H1 (cell line): ENCODE data around the gene ZNF575. TPM values are rescaled to one million over a fixed set of nuclear protein-coding genes. Genes with fewer than 3 reads are reported as not detected.

ENCODE experiments used
- CTCF ChIA-PET: fragments of 300-600 bp; sonication (Branson Sonifier 250); formaldehyde crosslinking; loops from one replicate; lab custom pipeline; 2021; ENCODE audit not compliant: partially characterized antibody; lab: Charles Lee
- POLR2A ChIA-PET: fragments of 300-600 bp; sonication (Branson Sonifier 250); formaldehyde crosslinking; loops from one replicate; lab custom pipeline; 2021; ENCODE audit warnings: inconsistent platforms; ENCODE audit not compliant: partially characterized antibody; lab: Charles Lee
- DNase-seq, 2 experiments: peaks; one replicate each; pipeline versions ENCODE4 v3.0.0 to v3.0.0-alpha.2; 2010 to 2022; ENCODE audit warnings: low spot score in 2 of 2, low read depth in 1 of 2, mixed read lengths in 1 of 2
- FAIRE-seq: peaks from 2 replicates; lab custom pipeline; 2011; peaks lifted over from hg19 to GRCh38; lab: Jason Lieb, UNC
- H2AFZ ChIP-seq: 2 replicates; pipeline ENCODE4 v1.8.1; 2012; ENCODE audit warnings: low read length, inconsistent platforms
- H2AK5ac ChIP-seq: 2 replicates; pipeline ENCODE4 v1.6.1; 2013; ENCODE audit warnings: low read depth, low read length
- H2BK120ac ChIP-seq: replicated peaks from 2 replicates; pipeline ENCODE3; 2013; ENCODE audit warnings: low read depth, low read length, inconsistent platforms
- H2BK12ac ChIP-seq: 2 replicates; pipeline ENCODE4 v1.6.1; 2013; ENCODE audit warnings: low read depth, low read length
- H2BK15ac ChIP-seq: 2 replicates; pipeline ENCODE4 v1.6.1; 2013; ENCODE audit warnings: low read length
- H2BK20ac ChIP-seq: 2 replicates; pipeline ENCODE4 v1.6.1; 2013; ENCODE audit warnings: low read length
- H2BK5ac ChIP-seq: 2 replicates; pipeline ENCODE4 v1.6.1; 2013; ENCODE audit warnings: low read depth, low read length
- H3K14ac ChIP-seq: 2 replicates; pipeline ENCODE4 v1.6.1; 2013; ENCODE audit warnings: inconsistent platforms; ENCODE audit not compliant: insufficient read length
- H3K18ac ChIP-seq: 2 replicates; pipeline ENCODE4 v1.6.1; 2013; ENCODE audit warnings: low read length; ENCODE audit errors: extremely low read depth
- H3K23ac ChIP-seq: 2 replicates; pipeline ENCODE4 v1.6.1; 2013; ENCODE audit warnings: inconsistent platforms; ENCODE audit not compliant: insufficient read length
- H3K23me2 ChIP-seq: 2 replicates; pipeline ENCODE4 v1.6.1; 2013; ENCODE audit warnings: low read depth, low read length
- H3K27ac ChIP-seq: 2 replicates; pipeline ENCODE4 v1.6.1; 2011; ENCODE audit warnings: low read depth, low read length, inconsistent platforms
- H3K27me3 ChIP-seq, 4 experiments: replicated peaks in 1 of 4; 1 replicate in 1 of 4; 2 replicates in 3 of 4; pipeline versions ENCODE4 v1.6.1 to v1.8.1; 2011 to 2013; ENCODE audit warnings: low read length in 3 of 4, mild to moderate bottlenecking in 3 of 4, inconsistent platforms in 2 of 4, mixed read lengths in 2 of 4, moderate library complexity in 1 of 4; ENCODE audit not compliant: control insufficient read depth in 3 of 4, insufficient read depth in 3 of 4; ENCODE audit errors: extremely low read depth in 1 of 4
- H3K36me3 ChIP-seq, 4 experiments: 2 replicates each; pipeline versions ENCODE4 v1.6.1 to v1.8.1; 2011 to 2013; ENCODE audit warnings: mild to moderate bottlenecking in 4 of 4, low read length in 3 of 4, moderate library complexity in 2 of 4, control low read depth in 1 of 4, inconsistent platforms in 1 of 4; ENCODE audit not compliant: insufficient read depth in 4 of 4, control insufficient read depth in 2 of 4
- H3K4ac ChIP-seq: replicated peaks from 2 replicates; pipeline ENCODE3; 2013; ENCODE audit warnings: low read length, low read depth, mixed read lengths, inconsistent platforms; ENCODE audit not compliant: insufficient read length
- H3K4me1 ChIP-seq, 4 experiments: replicated peaks in 1 of 4; 1 replicate in 1 of 4; 2 replicates in 3 of 4; pipeline versions ENCODE4 v1.6.1 to v1.8.1; 2011 to 2013; ENCODE audit warnings: low read length in 3 of 4, inconsistent platforms in 2 of 4, mixed read lengths in 1 of 4; ENCODE audit not compliant: insufficient read depth in 4 of 4, control insufficient read depth in 3 of 4
- H3K4me2 ChIP-seq, 2 experiments: 2 replicates each; pipeline versions ENCODE4 v1.6.1 to v1.8.1; 2011 to 2013; ENCODE audit warnings: low read depth in 2 of 2, low read length in 2 of 2, control low read depth in 1 of 2, inconsistent platforms in 1 of 2, mild to moderate bottlenecking in 1 of 2; ENCODE audit not compliant: insufficient read depth in 1 of 2
- H3K4me3 ChIP-seq, 4 experiments: fragments of 200-600, 300-600 bp in 1 of 4; sonication (generic), shearing (Covaris generic), sonication (Bioruptor Twin) in 1 of 4; 2 replicates each; pipeline versions ENCODE4 v1.5.1 to v1.8.1; 2011 to 2016; ENCODE audit warnings: low read length in 4 of 4, low read depth in 3 of 4, control low read depth in 2 of 4, inconsistent platforms in 2 of 4, mild to moderate bottlenecking in 2 of 4, mixed read lengths in 1 of 4, moderate library complexity in 1 of 4; ENCODE audit not compliant: insufficient read depth in 2 of 4; ENCODE audit errors: extremely low read depth in 1 of 4
- H3K56ac ChIP-seq: replicated peaks from 2 replicates; pipeline ENCODE3; 2013; ENCODE audit warnings: low read depth, mild to moderate bottlenecking, mixed read lengths, low read length, inconsistent platforms; ENCODE audit not compliant: insufficient read length
- H3K79me1 ChIP-seq: 2 replicates; pipeline ENCODE4 v1.6.1; 2013; ENCODE audit warnings: low read depth, low read length, control low read depth
- H3K79me2 ChIP-seq, 2 experiments: 2 replicates each; pipeline versions ENCODE4 v1.6.1 to v1.8.1; 2012 to 2013; ENCODE audit warnings: low read length in 2 of 2, mild to moderate bottlenecking in 2 of 2, inconsistent platforms in 1 of 2; ENCODE audit not compliant: insufficient read depth in 2 of 2, control insufficient read depth in 1 of 2
- H3K9ac ChIP-seq, 4 experiments: replicated peaks in 1 of 4; 1 replicate in 1 of 4; 2 replicates in 3 of 4; pipeline versions ENCODE4 v1.6.1 to v1.8.1; 2011 to 2013; ENCODE audit warnings: low read depth in 3 of 4, low read length in 3 of 4, control low read depth in 2 of 4, mild to moderate bottlenecking in 2 of 4, moderate library complexity in 2 of 4, inconsistent platforms in 1 of 4; ENCODE audit errors: extremely low read depth in 1 of 4
- H3K9me3 ChIP-seq, 2 experiments: 2 replicates each; pipeline versions ENCODE4 v1.6.1 to v1.8.1; 2012 to 2013; ENCODE audit warnings: mild to moderate bottlenecking in 2 of 2, moderate library complexity in 2 of 2, control low read depth in 1 of 2, inconsistent platforms in 1 of 2, low read depth in 1 of 2, low read length in 1 of 2, mixed read lengths in 1 of 2; ENCODE audit not compliant: insufficient read depth in 2 of 2
- H4K20me1 ChIP-seq, 2 experiments: replicated peaks in 1 of 2; 2 replicates each; pipeline versions ENCODE3 to v1.8.1; 2011 to 2013; ENCODE audit warnings: inconsistent platforms in 2 of 2, low read length in 2 of 2, mild to moderate bottlenecking in 1 of 2; ENCODE audit not compliant: insufficient read depth in 2 of 2, control insufficient read depth in 1 of 2
- H4K5ac ChIP-seq: 2 replicates; pipeline ENCODE4 v1.6.1; 2013; ENCODE audit warnings: low read length, low read depth, mixed read lengths, inconsistent platforms; ENCODE audit not compliant: insufficient read length
- H4K8ac ChIP-seq: 2 replicates; pipeline ENCODE4 v1.8.0; 2013; ENCODE audit warnings: mild to moderate bottlenecking, moderate library complexity, low read length, inconsistent platforms; ENCODE audit not compliant: insufficient read depth; ENCODE audit errors: extremely low read depth
- H4K91ac ChIP-seq: replicated peaks from 2 replicates; pipeline ENCODE3; 2013; ENCODE audit warnings: low read length, mixed read lengths, inconsistent platforms; ENCODE audit not compliant: insufficient read length
- BACH1 ChIP-seq: IDR thresholded peaks from 2 replicates; pipeline ENCODE4 v1.6.1; 2012; ENCODE audit warnings: low read length, improper control_type of control experiment
- CBX5 ChIP-seq: fragments of 300-800, 300-1000 bp; sonication (generic); IDR thresholded peaks from 2 replicates; pipeline ENCODE4 v1.7.1; 2016; ENCODE audit warnings: antibody characterized with exemption, low read length, low read depth
- CHD2 ChIP-seq: IDR thresholded peaks from 2 replicates; pipeline ENCODE4 v1.6.1; 2012; ENCODE audit warnings: low read length, improper control_type of control experiment
- FOSL1 ChIP-seq: IDR thresholded peaks from 2 replicates; pipeline ENCODE4 v1.6.1; 2011; ENCODE audit warnings: mild to moderate bottlenecking, low read depth, low read length, moderate library complexity; ENCODE audit not compliant: insufficient read depth
- GABPA ChIP-seq: IDR thresholded peaks from 2 replicates; pipeline ENCODE4 v1.6.1; 2011; ENCODE audit warnings: mild to moderate bottlenecking, low read length, moderate library complexity, borderline replicate concordance; ENCODE audit not compliant: insufficient read depth
- HDAC6 ChIP-seq: IDR thresholded peaks from one replicate; pipeline ENCODE4 v1.7.1; 2012; ENCODE audit warnings: low read depth, mild to moderate bottlenecking, inconsistent platforms, low read length, moderate library complexity
- MAFK ChIP-seq: IDR thresholded peaks from 2 replicates; pipeline ENCODE4 v1.6.1; 2012; ENCODE audit warnings: low read depth, mild to moderate bottlenecking, improper control_type of control experiment, low read length
- NRF1 ChIP-seq: IDR thresholded peaks from 2 replicates; pipeline ENCODE4 v1.6.1; 2011; ENCODE audit warnings: mild to moderate bottlenecking, low read depth, low read length, improper control_type of control experiment
- SAP30 ChIP-seq: fragments of 300-600 bp; sonication (generic); IDR thresholded peaks from 2 replicates; pipeline ENCODE4 v1.7.1; 2012; ENCODE audit warnings: low read length, moderate library complexity, mild to moderate bottlenecking, inconsistent platforms; ENCODE audit not compliant: insufficient read depth, insufficient replicate concordance
- SIN3A ChIP-seq, 2 experiments: IDR thresholded peaks in 1 of 2; conservative IDR thresholded peaks in 1 of 2; 2 replicates each; pipeline ENCODE4 v1.6.1; 2011 to 2012; ENCODE audit warnings: low read length in 2 of 2, improper control_type of control experiment in 1 of 2, low read depth in 1 of 2, mild to moderate bottlenecking in 1 of 2
- SRF ChIP-seq: IDR thresholded peaks from 2 replicates; pipeline ENCODE4 v1.6.1; 2011; ENCODE audit warnings: mild to moderate bottlenecking, low read depth, low read length, moderate library complexity
- WGBS, 2 experiments: shearing (Covaris generic) in 1 of 2; methylation state at CpG; one replicate each; pipeline versions ENCODE4 v1.1.6 to v1.1.7; 2013 to 2015; ENCODE audit warnings: low lambda C conversion rate in 2 of 2, mixed read lengths in 2 of 2, inconsistent platforms in 1 of 2, low coverage in 1 of 2, missing lambda C conversion rate in 1 of 2; ENCODE audit not compliant: insufficient replicate concordance in 2 of 2, insufficient coverage in 1 of 2, insufficient read length in 1 of 2; ENCODE audit errors: extremely low coverage in 1 of 2, missing lambda C conversion rate in 1 of 2; 5-methylcytosine and 5-hydroxymethylcytosine counted together
- polyA plus RNA-seq, 7 experiments: library from polyadenylated mRNA; depleted of rRNA in 3 of 7; stranded (reverse) in 5 of 7; unstranded in 2 of 7; fragments of >200 nt in 5 of 7; fragments of 200-250 nt in 2 of 7; gene quantifications; 1 replicate in 5 of 7; 2 replicates in 1 of 7; 4 replicates in 1 of 7; pipeline versions ENCODE4 v1.2.1 to v1.2.3, GENCODE V29; 2011 to 2013; ENCODE audit warnings: missing spikeins in 2 of 7, mixed read lengths in 2 of 7
- total RNA-seq: library from RNA; stranded (reverse); fragmentation: NEBNext Ultra II Directional; extraction: Animal tissue kit (Norgen Biotek cat#: 25700); gene quantifications from 2 replicates; pipeline ENCODE4 v1.2.1, GENCODE V29; 2021
- TF ChIP-seq, protein P1 (sequence below): IDR thresholded peaks from 2 replicates; pipeline ENCODE4 v1.6.1; 2012; ENCODE audit warnings: inconsistent platforms
- TF ChIP-seq, protein P2 (sequence below): IDR thresholded peaks from 2 replicates; pipeline ENCODE4 v1.6.1; 2012; ENCODE audit warnings: inconsistent platforms

The ZNF575 gene
- total and polyA plus RNA-seq, 2 of the 8 experiments (the other 6 are each of a cell fraction or from before 2014, with no cell fraction given), result 0.05 TPM; not detected in 1

DNA sequence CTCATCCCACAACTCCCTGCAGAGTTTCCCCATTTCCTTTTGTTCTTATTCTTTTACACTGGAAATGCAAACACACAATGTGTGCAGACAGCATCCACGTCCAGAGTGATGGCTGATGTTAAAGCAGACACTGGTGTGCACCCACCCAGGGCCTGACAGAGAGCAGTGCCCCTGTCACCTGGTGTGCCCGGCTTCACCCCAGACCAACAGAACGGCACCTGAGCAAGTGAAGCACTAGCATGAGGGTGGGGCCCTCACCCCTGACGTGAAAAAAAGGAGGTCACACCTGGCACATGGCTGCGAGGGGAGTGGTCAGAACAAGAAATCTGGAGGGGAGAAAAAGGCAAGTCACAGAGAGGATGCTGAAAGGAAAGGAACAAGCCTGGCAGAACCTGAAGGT lies 12.3 kb downstream of the ZNF575 start:
- no peak overlapping the region for H3K4me3 ChIP-seq
- no peak overlapping the region for H2BK12ac ChIP-seq
- ChIA-PET CTCF (interaction anchor here (1.4 to 8.0 kb wide), 3 partner anchors 9 to 81 kb away, joined by 3 to 62 read pairs (median 21); no protein-coding TSS in a partner anchor), POLR2A (interaction anchor here (1.3 to 1.6 kb wide), 3 partner anchors 9 to 51 kb away, joined by 4 to 5 read pairs (median 5); partner anchors contain the start of genes IRGQ and ZNF576)
- no peak overlapping the region for H3K14ac ChIP-seq
- no peaks in the 10 kb centered on the region; a peak in 1 of 7 replicates for H3K27me3 ChIP-seq
- H3K9ac ChIP-seq, result no peak overlapping the region
- H3K4me1 ChIP-seq, result no peaks in the 10 kb centered on the region
- no peak overlapping the region for H2BK120ac ChIP-seq
- no peaks in the 10 kb centered on the region for H4K20me1 ChIP-seq
- H3K27ac ChIP-seq, result no peak overlapping the region; the same call in 1 of the 2 replicates
- H4K91ac ChIP-seq, result no peak overlapping the region
- FAIRE-seq, result no peak
- H2BK5ac ChIP-seq, result no peak overlapping the region
- no peak overlapping the region for H4K8ac ChIP-seq
- no peak overlapping the region for H2BK20ac ChIP-seq
- no peak overlapping the region for H3K56ac ChIP-seq
- no peak overlapping the region for H2AFZ ChIP-seq
- no peak overlapping the region for H4K5ac ChIP-seq
- 89% methylated on average over 5 of the region's 5 CpGs; no CpG with 5 or more reads in 1 of the 2 experiments for WGBS, 2 experiments
- no peak overlapping the region for H3K4me2 ChIP-seq
- H3K18ac ChIP-seq, result no peak overlapping the region
- no peak for DNase-seq
- no peaks in the 10 kb centered on the region for H3K79me1 ChIP-seq
- H3K4ac ChIP-seq, result no peak overlapping the region
- H2BK15ac ChIP-seq, result no peak overlapping the region
- H3K23ac ChIP-seq, result no peak overlapping the region
- H3K36me3 ChIP-seq, result peaks cover 10 to 41% (median 27%) of the 10 kb centered on the region in 4 experiments; a peak in 5 of 8 replicates
- no peaks in the 10 kb centered on the region for H3K23me2 ChIP-seq
- H3K79me2 ChIP-seq, result no peaks in the 10 kb centered on the region
- H2AK5ac ChIP-seq, result no peak overlapping the region
- H3K9me3 ChIP-seq, result no peaks in the 10 kb centered on the region
- no peak for TF ChIP-seq SAP30
- no peak for TF ChIP-seq SRF
- TF ChIP-seq FOSL1, result no peak
- TF ChIP-seq BACH1, result no peak
- TF ChIP-seq HDAC6, result no peak
- no peak for TF ChIP-seq SIN3A (conservative IDR thresholded peaks at IDR 0.05 in 1 of 2, IDR thresholded peaks at IDR 0.05 in 1 of 2; ENCODE audit: low read depth in 1 of 2, low read length in 2 of 2)
- no peak for TF ChIP-seq CBX5
- TF ChIP-seq, protein P1, sequence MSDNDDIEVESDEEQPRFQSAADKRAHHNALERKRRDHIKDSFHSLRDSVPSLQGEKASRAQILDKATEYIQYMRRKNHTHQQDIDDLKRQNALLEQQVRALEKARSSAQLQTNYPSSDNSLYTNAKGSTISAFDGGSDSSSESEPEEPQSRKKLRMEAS, result no peak
- TF ChIP-seq CHD2, result no peak
- no peak for TF ChIP-seq MAFK
- TF ChIP-seq GABPA, result no peak
- TF ChIP-seq NRF1, result no peak
- TF ChIP-seq, protein P2, sequence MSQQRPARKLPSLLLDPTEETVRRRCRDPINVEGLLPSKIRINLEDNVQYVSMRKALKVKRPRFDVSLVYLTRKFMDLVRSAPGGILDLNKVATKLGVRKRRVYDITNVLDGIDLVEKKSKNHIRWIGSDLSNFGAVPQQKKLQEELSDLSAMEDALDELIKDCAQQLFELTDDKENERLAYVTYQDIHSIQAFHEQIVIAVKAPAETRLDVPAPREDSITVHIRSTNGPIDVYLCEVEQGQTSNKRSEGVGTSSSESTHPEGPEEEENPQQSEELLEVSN, result no peak
